Coronary artery (tissue), 2 donors: ENCODE data around the gene GCLC.

ENCODE experiments used
- DNase-seq: peaks from one replicate; pipeline ENCODE4 v3.0.0-alpha.2; 2017; ENCODE audit warnings: low spot score
- H3K27ac ChIP-seq, 2 donors: fragments of 200-600 bp; sonication (generic); one replicate each; pipeline ENCODE4 v1.5.1; 2016 to 2019
- H3K4me3 ChIP-seq: fragments of 200-600 bp; sonication (generic); 2 replicates; pipeline ENCODE4 v1.5.1; 2016; ENCODE audit warnings: mild to moderate bottlenecking, moderate library complexity
- CTCF ChIP-seq: fragments of 200-600 bp; sonication (generic); IDR thresholded peaks from one replicate; pipeline ENCODE4 v1.5.1; 2019; ENCODE audit warnings: antibody characterized with exemption

The GCLC gene

GRCh38 chr6:53544217-53544469, 758 bp downstream of the GCLC start:
- H3K27ac ChIP-seq: peak overlapping the region; percentile 96 to 97
- peak overlapping the region; percentile 89 for H3K4me3 ChIP-seq
- TF ChIP-seq CTCF: no peak
- no peak for DNase-seq

DNA sequence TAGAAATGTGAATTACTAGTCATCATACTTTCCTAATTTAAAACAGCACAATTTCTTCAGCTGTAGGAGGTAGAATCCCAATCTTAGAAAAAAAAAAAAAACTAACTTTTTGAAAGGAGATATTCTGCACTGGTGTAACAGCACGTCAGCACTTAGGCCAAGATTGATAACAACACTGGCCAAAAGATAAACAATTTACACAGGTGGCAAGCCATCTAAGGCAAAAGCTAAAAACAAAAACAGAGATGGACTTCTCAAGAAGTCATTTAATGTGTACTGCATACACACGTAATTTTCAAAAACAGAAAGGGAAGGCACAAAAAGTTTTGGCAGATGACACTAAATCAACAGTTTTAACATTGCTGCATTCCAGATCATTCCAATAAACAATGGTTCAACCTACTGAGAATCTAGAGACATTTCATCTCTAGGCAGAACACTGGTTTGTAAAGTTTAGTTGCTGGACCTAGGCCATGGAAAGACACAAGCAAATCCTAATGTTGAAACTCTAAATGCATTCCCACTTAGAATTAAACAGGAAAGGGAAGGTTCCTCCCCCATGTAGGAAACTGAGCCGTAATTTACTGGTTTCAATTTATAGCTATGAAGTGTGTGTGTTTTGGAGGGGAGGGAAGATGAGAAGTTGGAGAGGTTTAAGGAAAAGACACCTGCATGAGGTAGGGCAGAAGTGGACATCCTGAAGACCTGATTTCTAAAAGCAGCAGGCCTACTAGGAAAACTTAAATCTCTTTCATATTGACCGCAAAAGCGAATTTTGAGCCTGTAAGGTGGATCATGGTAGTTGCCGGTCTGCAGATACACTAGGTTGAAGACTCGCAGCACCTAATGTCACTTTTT, 1.3 kb downstream of the GCLC start:
- Histone ChIP-seq H3K27ac (peak overlapping the region; percentile 96 to 97), H3K4me3 (peak overlapping the region; percentile 89)
- no peak for TF ChIP-seq CTCF
- DNase-seq: no peak

DNA sequence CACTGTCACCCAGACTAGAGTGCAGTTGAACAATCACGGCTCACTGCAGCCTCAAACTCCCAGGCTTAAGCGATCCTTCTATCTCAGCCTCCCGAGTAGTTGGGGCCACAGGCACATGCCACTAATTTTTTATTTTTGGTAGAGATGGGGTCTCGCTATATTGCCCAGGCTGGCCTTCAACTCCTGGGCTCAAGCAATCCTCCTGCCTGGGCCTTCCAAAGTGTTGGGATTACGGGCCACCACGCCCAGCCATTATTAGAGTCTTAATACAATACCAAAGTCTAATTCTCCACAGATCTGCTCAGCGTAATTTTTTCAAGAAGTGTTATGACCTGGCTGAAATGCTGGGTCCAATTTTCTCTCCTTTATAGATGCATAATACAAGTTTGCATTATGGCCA, 3.0 kb downstream of the GCLC start:
- no peak for TF ChIP-seq CTCF
- H3K4me3 ChIP-seq: no peak overlapping the region
- DNase-seq: no peak
- no peak overlapping the region for H3K27ac ChIP-seq

GRCh38 chr6:53540129-53540692, 4.7 kb downstream of the GCLC start:
- Histone ChIP-seq H3K27ac (no peak overlapping the region), H3K4me3 (no peak overlapping the region)
- no peak for TF ChIP-seq CTCF
- DNase-seq: no peak

DNA sequence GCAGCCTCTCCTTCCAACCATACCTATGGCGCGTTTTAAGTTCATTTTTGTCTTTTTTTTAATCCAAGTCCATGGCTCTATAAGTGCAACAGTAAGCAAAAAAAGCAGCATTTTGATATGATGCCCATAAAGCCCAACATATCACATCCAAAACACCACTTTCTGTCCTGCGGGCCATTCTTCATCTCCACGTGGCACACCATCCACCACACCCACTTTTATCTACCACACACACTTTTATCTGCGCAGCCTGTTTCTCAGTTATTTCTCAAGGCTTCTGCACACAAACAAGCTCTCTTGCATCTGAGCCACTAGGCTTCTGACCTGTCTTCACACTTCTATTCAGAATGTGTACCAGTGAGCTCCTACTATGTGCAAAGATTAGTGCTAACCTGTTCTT, 5.3 kb downstream of the GCLC start:
- Histone ChIP-seq H3K27ac (no peak overlapping the region), H3K4me3 (no peak overlapping the region)
- no peak for DNase-seq
- no peak for TF ChIP-seq CTCF

DNA sequence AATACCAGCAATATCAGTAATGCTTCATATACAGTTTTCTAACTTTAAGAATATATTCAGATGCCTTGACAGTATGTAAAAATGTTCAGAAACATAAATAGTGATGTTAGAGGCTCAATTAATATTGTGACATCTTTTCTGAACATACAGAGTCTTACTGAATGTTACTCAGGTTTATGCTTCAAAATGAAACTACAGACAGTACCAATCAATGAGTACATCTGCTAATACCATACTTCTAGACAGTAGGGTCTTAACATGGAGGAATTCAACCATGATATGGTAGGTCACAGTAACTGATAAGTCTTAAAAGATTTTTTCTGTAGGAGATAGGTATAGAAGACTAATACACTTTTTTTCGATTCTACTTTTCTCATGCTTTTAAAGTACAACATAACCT, 8.3 kb downstream of the GCLC start:
- Histone ChIP-seq H3K27ac (no peak overlapping the region), H3K4me3 (no peak overlapping the region)
- DNase-seq: no peak
- no peak for TF ChIP-seq CTCF

DNA sequence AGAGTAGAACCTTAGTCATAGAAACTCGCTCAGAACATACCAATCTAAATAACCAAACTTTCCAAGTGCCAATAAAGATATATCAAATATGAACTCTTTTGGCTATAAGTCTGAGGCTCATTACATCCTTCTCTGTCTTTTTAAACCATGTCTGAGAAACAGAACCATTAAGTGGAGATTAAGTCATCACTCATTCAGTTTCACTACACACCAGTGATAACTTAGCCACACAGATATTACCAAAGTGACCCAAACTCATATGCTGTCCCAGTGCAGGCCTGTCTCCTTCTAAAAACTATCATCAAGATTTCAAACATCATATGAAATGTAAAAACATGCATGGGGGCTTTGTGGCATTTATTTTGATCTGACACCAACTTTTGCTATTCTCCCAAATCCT, 12.0 kb downstream of the GCLC start:
- no peak for TF ChIP-seq CTCF

More for the DNA sequence above, 12.0 kb downstream of the GCLC start:
- Histone ChIP-seq H3K27ac (no peak overlapping the region), H3K4me3 (no peak overlapping the region)
- no peak for DNase-seq
